GM12878 (cell line): ENCODE data around the gene ATG10. TPM values are rescaled to one million over a fixed set of nuclear protein-coding genes. Genes with fewer than 3 reads are reported as not detected.

Experiments
- ATAC-seq: fragments of 200-7000 bp; cut with Tn5 transposase; 3 replicates; pipeline ENCODE4 v1.9.1; 2020; ENCODE audit warnings: mild to moderate bottlenecking, moderate library complexity
- BruUV-seq: library from RNA; stranded (reverse); fragments of 400-500 nt; replicated peaks from 2 replicates; lab custom pipeline; 2021; lab: Mats Ljungman, UMichigan
- CTCF ChIA-PET: fragments of 300-600 bp; sonication (Branson Sonifier 250); formaldehyde crosslinking; extraction: SDS; loops from one replicate; lab custom pipeline; 2021; ENCODE audit warnings: inconsistent platforms; lab: Yijun Ruan, JAX
- POLR2A ChIA-PET: fragments of 350-600 bp; formaldehyde crosslinking; extraction: SDS; loops from one replicate; lab custom pipeline; 2021; ENCODE audit warnings: inconsistent platforms; lab: Charles Lee
- RAD21 ChIA-PET: fragments of 300-600 bp; sonication (Branson Sonifier 250); formaldehyde crosslinking; loops from one replicate; lab custom pipeline; 2023; ENCODE audit warnings: antibody characterized with exemption; ENCODE audit not compliant: unreplicated experiment; lab: Charles Lee
- SMC1A ChIA-PET: fragments of 300-600 bp; sonication (Branson Sonifier 250); formaldehyde crosslinking; loops from one replicate; lab custom pipeline; 2023; ENCODE audit not compliant: unreplicated experiment, uncharacterized antibody; lab: Charles Lee
- DNase-seq: peaks from one replicate; pipeline ENCODE4 v3.0.0-alpha.2; 2011; ENCODE audit warnings: low read depth, low spot score
- FAIRE-seq: peaks from 3 replicates; lab custom pipeline; 2011; peaks lifted over from hg19 to GRCh38; lab: Jason Lieb, UNC
- H2AFZ ChIP-seq: 2 replicates; pipeline ENCODE4 v1.6.0; 2011; ENCODE audit warnings: low read depth, low read length, control low read depth; ENCODE audit not compliant: control insufficient read depth
- H3K27ac ChIP-seq: 2 replicates; pipeline ENCODE4 v1.5.1; 2011; ENCODE audit warnings: control low read depth; ENCODE audit not compliant: control insufficient read depth, insufficient read depth
- H3K27me3 ChIP-seq, 2 experiments: replicated peaks in 1 of 2; 2 replicates each; pipeline versions ENCODE4 v1.6.0 to v1.6.1; 2011; ENCODE audit warnings: low read length in 1 of 2; ENCODE audit not compliant: control insufficient read depth in 2 of 2, insufficient read depth in 2 of 2
- H3K36me3 ChIP-seq, 2 experiments: 2 replicates each; pipeline ENCODE4 v1.5.1; 2011; ENCODE audit warnings: low read length in 1 of 2; ENCODE audit not compliant: control insufficient read depth in 2 of 2, insufficient read depth in 2 of 2
- H3K4me1 ChIP-seq: 2 replicates; pipeline ENCODE4 v1.6.1; 2011; ENCODE audit warnings: mild to moderate bottlenecking, low read length, moderate library complexity, mixed read lengths; ENCODE audit not compliant: control insufficient read depth, insufficient read depth
- H3K4me2 ChIP-seq: 2 replicates; pipeline ENCODE4 v1.6.0; 2011; ENCODE audit warnings: control low read depth; ENCODE audit not compliant: control insufficient read depth, insufficient read depth
- H3K4me3 ChIP-seq: fragments of 200-600 bp; sonication (generic); 2 replicates; pipeline ENCODE4 v1.5.1; 2016
- H3K79me2 ChIP-seq: 2 replicates; pipeline ENCODE4 v1.6.0; 2011; ENCODE audit warnings: low read length; ENCODE audit not compliant: control insufficient read depth, insufficient read depth
- H3K9ac ChIP-seq: 2 replicates; pipeline ENCODE4 v1.8.0; 2011; ENCODE audit warnings: low read length, control low read depth, mixed read lengths; ENCODE audit not compliant: control insufficient read depth, insufficient read depth
- H3K9me3 ChIP-seq: replicated peaks from 3 replicates; pipeline ENCODE4 v1.5.1; 2011; ENCODE audit warnings: mild to moderate bottlenecking, low read length; ENCODE audit not compliant: control insufficient read depth, insufficient read depth
- H4K20me1 ChIP-seq: 2 replicates; pipeline ENCODE4 v1.6.0; 2011; ENCODE audit not compliant: control insufficient read depth, insufficient read depth
- BCL11A ChIP-seq: IDR thresholded peaks from 2 replicates; pipeline ENCODE4 v1.6.1; 2011; ENCODE audit warnings: low read depth, low read length
- CBX5 ChIP-seq: sonication (generic); IDR thresholded peaks from 2 replicates; pipeline ENCODE4 v1.6.1; 2016; ENCODE audit warnings: low read depth, moderate library complexity, mild to moderate bottlenecking, inconsistent platforms
- CHD1 ChIP-seq: IDR thresholded peaks from 2 replicates; pipeline ENCODE4 v1.6.1; 2012; ENCODE audit warnings: low read depth, low read length, improper control_type of control experiment
- FOXK2 ChIP-seq: fragments of 450-650 bp; IDR thresholded peaks from 2 replicates; pipeline ENCODE4 v1.6.1; 2017; ENCODE audit warnings: mild to moderate bottlenecking, moderate library complexity
- FOXM1 ChIP-seq: IDR thresholded peaks from 2 replicates; pipeline ENCODE4 v1.6.1; 2012; ENCODE audit warnings: low read depth, mild to moderate bottlenecking, inconsistent platforms, low read length, moderate library complexity
- HCFC1 ChIP-seq: fragments of 150-350 bp; IDR thresholded peaks from 2 replicates; pipeline ENCODE4 v1.6.1; 2014; ENCODE audit warnings: low read length
- IKZF1 ChIP-seq: fragments of 450-650 bp; conservative IDR thresholded peaks from 2 replicates; pipeline ENCODE4 v1.6.1; 2017; ENCODE audit warnings: antibody characterized with exemption, mild to moderate bottlenecking
- IKZF2 ChIP-seq, 2 experiments: fragments of 450-650 bp; IDR thresholded peaks; 2 replicates each; pipeline ENCODE4 v1.6.1; 2017; ENCODE audit warnings: mild to moderate bottlenecking in 2 of 2, moderate library complexity in 2 of 2
- NFXL1 ChIP-seq: fragments of 450-650 bp; IDR thresholded peaks from 2 replicates; pipeline ENCODE4 v1.6.1; 2017; ENCODE audit warnings: antibody characterized with exemption, mild to moderate bottlenecking, borderline replicate concordance
- NR2F1 ChIP-seq: fragments of 450-650 bp; conservative IDR thresholded peaks from 2 replicates; pipeline ENCODE4 v1.6.1; 2017; ENCODE audit warnings: mild to moderate bottlenecking
- RELA ChIP-seq: fragments of 450-650 bp; IDR thresholded peaks from 2 replicates; pipeline ENCODE4 v1.8.0; 2014; ENCODE audit warnings: borderline replicate concordance; ENCODE audit not compliant: partially characterized antibody
- SIX5 ChIP-seq: IDR thresholded peaks from 2 replicates; pipeline ENCODE4 v1.6.1; 2011; ENCODE audit warnings: mild to moderate bottlenecking, low read depth, low read length, moderate library complexity; ENCODE audit not compliant: severe bottlenecking
- SP1 ChIP-seq: IDR thresholded peaks from one replicate; pipeline ENCODE4 v1.6.1; 2011; ENCODE audit warnings: low read depth, low read length
- SREBF1 ChIP-seq: IDR thresholded peaks from 2 replicates; pipeline ENCODE4 v1.6.1; 2012; ENCODE audit warnings: mild to moderate bottlenecking, low read length
- WRNIP1 ChIP-seq: IDR thresholded peaks from 2 replicates; pipeline ENCODE4 v1.6.1; 2011; ENCODE audit warnings: low read depth, low read length, improper control_type of control experiment, borderline replicate concordance
- ZNF384 ChIP-seq: IDR thresholded peaks from 2 replicates; pipeline ENCODE4 v1.6.1; 2012; ENCODE audit warnings: low read depth, mild to moderate bottlenecking, low read length, improper control_type of control experiment, borderline replicate concordance
- WGBS: methylation state at CpG from one replicate; pipeline ENCODE4 v1.1.6; 2016; ENCODE audit warnings: low lambda C conversion rate; ENCODE audit not compliant: insufficient replicate concordance, insufficient coverage; ENCODE audit errors: missing lambda C conversion rate; 5-methylcytosine and 5-hydroxymethylcytosine counted together
- in situ Hi-C: fragments of 300-500 bp; cut with MboI; formaldehyde crosslinking; loops from 9 replicates; pipeline ENCODE4 v1.14.3; 2018; ENCODE audit warnings: mixed read lengths
- intact Hi-C: fragments of 100-400 bp; cut with micrococcal nuclease; formaldehyde crosslinking; loops from one replicate; pipeline ENCODE4 v1.14.2; 2022; ENCODE audit not compliant: unreplicated experiment
- polyA plus RNA-seq, 11 experiments: library from polyadenylated mRNA; depleted of rRNA in 4 of 11; unstranded in 6 of 11; stranded (reverse) in 5 of 11; fragments of >200 nt; fragmentation: Nextera tagmentation in 4 of 11; fragmentation: Illumina TruSeq in 1 of 11; extraction: Ambion mirVana in 4 of 11; extraction: Trizol in 1 of 11; gene quantifications; 1 replicate in 1 of 11; 2 replicates in 10 of 11; pipeline versions ENCODE4 v1.2.1 to v1.2.3, GENCODE V29; 2011 to 2016; ENCODE audit warnings: inconsistent platforms in 2 of 11, missing spikeins in 2 of 11, low read depth in 1 of 11
- total RNA-seq, 4 experiments: library from RNA; depleted of rRNA in 3 of 4; stranded (reverse); fragments of >200 nt in 3 of 4; fragmentation: Illumina TruSeq in 1 of 4; extraction: Trizol in 1 of 4; gene quantifications; 2 replicates each; pipeline versions ENCODE4 v1.2.1 to v1.2.3, GENCODE V29; 2013 to 2021
- TF ChIP-seq, protein P1 (sequence below): fragments of 450-650 bp; formaldehyde crosslinking; IDR thresholded peaks from 2 replicates; pipeline ENCODE4 v1.4.0; 2020; ENCODE audit warnings: mild to moderate bottlenecking, moderate library complexity
- TF ChIP-seq, protein P2 (sequence below): IDR thresholded peaks from 2 replicates; pipeline ENCODE4 v1.6.1; 2012; ENCODE audit warnings: mild to moderate bottlenecking, low read depth, low read length

Gene ATG10
- total and polyA plus RNA-seq, 10 of the 15 experiments (the other 5 are each of a cell fraction or from before 2014, with no cell fraction given): 3.8 to 14.4 (median 6.5) TPM

DNA sequence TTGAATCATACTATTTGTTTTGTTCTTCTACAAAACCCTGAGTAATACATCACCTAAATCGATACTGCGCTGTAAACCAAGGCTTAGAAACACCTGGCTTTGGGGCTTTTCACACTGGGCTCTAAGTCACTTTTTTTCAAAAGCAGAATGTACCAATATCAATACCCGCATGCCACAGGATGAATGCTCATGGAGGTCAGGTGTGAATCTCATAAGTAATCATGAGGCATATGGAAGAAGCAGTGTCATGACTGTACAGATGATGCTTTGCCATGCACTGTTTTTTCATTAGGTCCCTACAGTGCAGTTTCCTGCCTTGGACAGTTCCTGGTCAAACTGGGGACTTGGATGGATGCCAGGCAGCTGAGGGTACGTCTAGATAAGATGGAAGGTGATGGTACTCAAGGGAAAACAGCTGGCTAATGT lies 49.0 kb upstream of the ATG10 start:
- H3K36me3 ChIP-seq: no peaks in the 10 kb centered on the region
- H4K20me1 ChIP-seq: no peaks in the 10 kb centered on the region
- SMC1A ChIA-PET: interaction anchor here (0.9 to 1.2 kb wide), 4 partner anchors 13 to 241 kb away, joined by 3 read pairs; no protein-coding TSS in a partner anchor
- POLR2A ChIA-PET: interaction anchor here (0.7 to 1.2 kb wide), 2 partner anchors 13 to 186 kb away, joined by 3 to 4 read pairs; no protein-coding TSS in a partner anchor
- CTCF ChIA-PET: interaction anchor here (0.7 to 1.3 kb wide), 3 partner anchors 9 to 336 kb away, joined by 3 to 4 read pairs (median 3); no protein-coding TSS in a partner anchor
- RAD21 ChIA-PET: interaction anchor here (1.7 kb wide), 1 partner anchor 241 kb away, joined by 8 read pairs; no protein-coding TSS in a partner anchor
- H3K9me3 ChIP-seq: no peaks in the 10 kb centered on the region; the same call in 2 of the 3 replicates
- H2AFZ ChIP-seq: 0 out of 2 replicates have a peak overlapping the region, but pooled peaks have one; percentile 12
- H3K4me2 ChIP-seq: no peak overlapping the region
- FAIRE-seq (no peak), ATAC-seq (peak; percentile 87), DNase-seq (peak; percentile 30)
- no peak overlapping the region for H3K27ac ChIP-seq
- no TSS peak for BruUV-seq
- H3K4me1 ChIP-seq: peaks cover 3% of the 10 kb centered on the region; the same call in 1 of the 2 replicates
- intact Hi-C loops: no loop called here
- no peak overlapping the region for H3K4me3 ChIP-seq
- H3K79me2 ChIP-seq: no peaks in the 10 kb centered on the region
- H3K27me3 ChIP-seq: no peaks in the 10 kb centered on the region
- in situ Hi-C loops: no loop called here
- 17% methylated on average over 4 of the region's 4 CpGs for WGBS
- no peak overlapping the region for H3K9ac ChIP-seq
- no peak for TF ChIP-seq RELA
- no peak for TF ChIP-seq NFXL1
- no peak for TF ChIP-seq SP1
- no peak for TF ChIP-seq SREBF1
- peak; percentile 18; the same call in 1 of the 2 replicates for TF ChIP-seq ZNF384
- TF ChIP-seq HCFC1: no peak
- TF ChIP-seq, protein P1, sequence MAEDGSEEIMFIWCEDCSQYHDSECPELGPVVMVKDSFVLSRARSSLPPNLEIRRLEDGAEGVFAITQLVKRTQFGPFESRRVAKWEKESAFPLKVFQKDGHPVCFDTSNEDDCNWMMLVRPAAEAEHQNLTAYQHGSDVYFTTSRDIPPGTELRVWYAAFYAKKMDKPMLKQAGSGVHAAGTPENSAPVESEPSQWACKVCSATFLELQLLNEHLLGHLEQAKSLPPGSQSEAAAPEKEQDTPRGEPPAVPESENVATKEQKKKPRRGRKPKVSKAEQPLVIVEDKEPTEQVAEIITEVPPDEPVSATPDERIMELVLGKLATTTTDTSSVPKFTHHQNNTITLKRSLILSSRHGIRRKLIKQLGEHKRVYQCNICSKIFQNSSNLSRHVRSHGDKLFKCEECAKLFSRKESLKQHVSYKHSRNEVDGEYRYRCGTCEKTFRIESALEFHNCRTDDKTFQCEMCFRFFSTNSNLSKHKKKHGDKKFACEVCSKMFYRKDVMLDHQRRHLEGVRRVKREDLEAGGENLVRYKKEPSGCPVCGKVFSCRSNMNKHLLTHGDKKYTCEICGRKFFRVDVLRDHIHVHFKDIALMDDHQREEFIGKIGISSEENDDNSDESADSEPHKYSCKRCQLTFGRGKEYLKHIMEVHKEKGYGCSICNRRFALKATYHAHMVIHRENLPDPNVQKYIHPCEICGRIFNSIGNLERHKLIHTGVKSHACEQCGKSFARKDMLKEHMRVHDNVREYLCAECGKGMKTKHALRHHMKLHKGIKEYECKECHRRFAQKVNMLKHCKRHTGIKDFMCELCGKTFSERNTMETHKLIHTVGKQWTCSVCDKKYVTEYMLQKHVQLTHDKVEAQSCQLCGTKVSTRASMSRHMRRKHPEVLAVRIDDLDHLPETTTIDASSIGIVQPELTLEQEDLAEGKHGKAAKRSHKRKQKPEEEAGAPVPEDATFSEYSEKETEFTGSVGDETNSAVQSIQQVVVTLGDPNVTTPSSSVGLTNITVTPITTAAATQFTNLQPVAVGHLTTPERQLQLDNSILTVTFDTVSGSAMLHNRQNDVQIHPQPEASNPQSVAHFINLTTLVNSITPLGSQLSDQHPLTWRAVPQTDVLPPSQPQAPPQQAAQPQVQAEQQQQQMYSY (CRISPR knock-in tag): no peak
- TF ChIP-seq BCL11A: no peak
- 0 out of 2 replicates have a peak, but pooled peaks have one; percentile 63 for TF ChIP-seq CBX5
- no peak for TF ChIP-seq SIX5
- TF ChIP-seq, protein P2, sequence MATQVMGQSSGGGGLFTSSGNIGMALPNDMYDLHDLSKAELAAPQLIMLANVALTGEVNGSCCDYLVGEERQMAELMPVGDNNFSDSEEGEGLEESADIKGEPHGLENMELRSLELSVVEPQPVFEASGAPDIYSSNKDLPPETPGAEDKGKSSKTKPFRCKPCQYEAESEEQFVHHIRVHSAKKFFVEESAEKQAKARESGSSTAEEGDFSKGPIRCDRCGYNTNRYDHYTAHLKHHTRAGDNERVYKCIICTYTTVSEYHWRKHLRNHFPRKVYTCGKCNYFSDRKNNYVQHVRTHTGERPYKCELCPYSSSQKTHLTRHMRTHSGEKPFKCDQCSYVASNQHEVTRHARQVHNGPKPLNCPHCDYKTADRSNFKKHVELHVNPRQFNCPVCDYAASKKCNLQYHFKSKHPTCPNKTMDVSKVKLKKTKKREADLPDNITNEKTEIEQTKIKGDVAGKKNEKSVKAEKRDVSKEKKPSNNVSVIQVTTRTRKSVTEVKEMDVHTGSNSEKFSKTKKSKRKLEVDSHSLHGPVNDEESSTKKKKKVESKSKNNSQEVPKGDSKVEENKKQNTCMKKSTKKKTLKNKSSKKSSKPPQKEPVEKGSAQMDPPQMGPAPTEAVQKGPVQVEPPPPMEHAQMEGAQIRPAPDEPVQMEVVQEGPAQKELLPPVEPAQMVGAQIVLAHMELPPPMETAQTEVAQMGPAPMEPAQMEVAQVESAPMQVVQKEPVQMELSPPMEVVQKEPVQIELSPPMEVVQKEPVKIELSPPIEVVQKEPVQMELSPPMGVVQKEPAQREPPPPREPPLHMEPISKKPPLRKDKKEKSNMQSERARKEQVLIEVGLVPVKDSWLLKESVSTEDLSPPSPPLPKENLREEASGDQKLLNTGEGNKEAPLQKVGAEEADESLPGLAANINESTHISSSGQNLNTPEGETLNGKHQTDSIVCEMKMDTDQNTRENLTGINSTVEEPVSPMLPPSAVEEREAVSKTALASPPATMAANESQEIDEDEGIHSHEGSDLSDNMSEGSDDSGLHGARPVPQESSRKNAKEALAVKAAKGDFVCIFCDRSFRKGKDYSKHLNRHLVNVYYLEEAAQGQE: no peak
- TF ChIP-seq IKZF1: peak; percentile 36; the same call in 1 of the 2 replicates
- TF ChIP-seq NR2F1: 0 out of 2 replicates have a peak, but pooled peaks have one; percentile 20
- TF ChIP-seq FOXM1: 0 out of 2 replicates have a peak, but pooled peaks have one; percentile 36
- no peak for TF ChIP-seq CHD1
- no peak for TF ChIP-seq FOXK2
- no peak for TF ChIP-seq WRNIP1
- TF ChIP-seq IKZF2 (IDR thresholded peaks at IDR 0.05): 0 out of 4 replicates have a peak, but pooled peaks of 1 of the 2 experiments have one; percentile 24
